Esophagus muscularis mucosa (tissue), 4 donors: ENCODE measurements around the gene RPAP3.

Experiments
- EP300 ChIP-seq: sonication (generic); formaldehyde crosslinking; IDR thresholded peaks from one replicate; pipeline ENCODE4 v1.6.1; 2017; ENCODE audit warnings: antibody characterized with exemption
- POLR2A ChIP-seq: fragments of 450-650 bp; IDR thresholded peaks from one replicate; pipeline ENCODE4 v1.6.1; 2017; ENCODE audit warnings: antibody characterized with exemption, moderate library complexity, mild to moderate bottlenecking, low read depth
- POLR2AphosphoS5 ChIP-seq, 2 donors: sonication (generic); formaldehyde crosslinking; IDR thresholded peaks; one replicate each; pipeline ENCODE4 v1.6.1; 2017; ENCODE audit warnings: antibody characterized with exemption in 2 of 2
- TF ChIP-seq, protein P1 (sequence below), 3 experiments: fragments of 200-600 bp in 2 of 3; fragments of 450-650 bp in 1 of 3; sonication (generic) in 2 of 3; IDR thresholded peaks; one replicate each; pipeline ENCODE4 v1.5.1; 2017 to 2019; ENCODE audit warnings: antibody characterized with exemption in 3 of 3, mild to moderate bottlenecking in 2 of 3, moderate library complexity in 1 of 3

DNA sequence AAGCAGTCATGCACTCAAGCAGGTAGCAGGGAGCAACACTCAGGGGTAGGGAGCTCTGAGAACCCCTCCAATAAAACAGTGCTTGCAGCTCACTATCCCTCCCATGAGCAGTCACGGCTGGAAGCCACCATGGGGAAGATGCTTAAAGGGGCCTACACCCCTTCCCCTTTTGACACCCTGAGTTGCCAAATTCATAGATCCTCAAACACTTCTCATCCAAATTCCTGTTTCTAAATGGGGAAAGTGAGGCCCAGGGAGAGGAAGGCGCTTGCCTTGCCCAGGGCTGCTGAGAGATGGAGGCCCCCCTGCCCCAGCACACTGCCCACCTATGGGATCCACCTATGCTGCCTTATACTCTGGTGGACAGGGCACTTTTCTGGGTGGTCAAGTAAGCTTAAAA lies 26.7 kb upstream of the RPAP3 start:
- TF ChIP-seq, protein P1, sequence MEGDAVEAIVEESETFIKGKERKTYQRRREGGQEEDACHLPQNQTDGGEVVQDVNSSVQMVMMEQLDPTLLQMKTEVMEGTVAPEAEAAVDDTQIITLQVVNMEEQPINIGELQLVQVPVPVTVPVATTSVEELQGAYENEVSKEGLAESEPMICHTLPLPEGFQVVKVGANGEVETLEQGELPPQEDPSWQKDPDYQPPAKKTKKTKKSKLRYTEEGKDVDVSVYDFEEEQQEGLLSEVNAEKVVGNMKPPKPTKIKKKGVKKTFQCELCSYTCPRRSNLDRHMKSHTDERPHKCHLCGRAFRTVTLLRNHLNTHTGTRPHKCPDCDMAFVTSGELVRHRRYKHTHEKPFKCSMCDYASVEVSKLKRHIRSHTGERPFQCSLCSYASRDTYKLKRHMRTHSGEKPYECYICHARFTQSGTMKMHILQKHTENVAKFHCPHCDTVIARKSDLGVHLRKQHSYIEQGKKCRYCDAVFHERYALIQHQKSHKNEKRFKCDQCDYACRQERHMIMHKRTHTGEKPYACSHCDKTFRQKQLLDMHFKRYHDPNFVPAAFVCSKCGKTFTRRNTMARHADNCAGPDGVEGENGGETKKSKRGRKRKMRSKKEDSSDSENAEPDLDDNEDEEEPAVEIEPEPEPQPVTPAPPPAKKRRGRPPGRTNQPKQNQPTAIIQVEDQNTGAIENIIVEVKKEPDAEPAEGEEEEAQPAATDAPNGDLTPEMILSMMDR (IDR thresholded peaks at IDR 0.05) = no peak
- TF ChIP-seq EP300 (no peak), POLR2A (no peak), POLR2AphosphoS5 (IDR thresholded peaks at IDR 0.05) (no peak)
